ENCODE data around the gene TAS2R4.
"Not testable (repeated sequence)": the region's sequence is repeated elsewhere in the genome, so short reads cannot be mapped to it uniquely, and the experiment has no call there.

Gene TAS2R4

DNA sequence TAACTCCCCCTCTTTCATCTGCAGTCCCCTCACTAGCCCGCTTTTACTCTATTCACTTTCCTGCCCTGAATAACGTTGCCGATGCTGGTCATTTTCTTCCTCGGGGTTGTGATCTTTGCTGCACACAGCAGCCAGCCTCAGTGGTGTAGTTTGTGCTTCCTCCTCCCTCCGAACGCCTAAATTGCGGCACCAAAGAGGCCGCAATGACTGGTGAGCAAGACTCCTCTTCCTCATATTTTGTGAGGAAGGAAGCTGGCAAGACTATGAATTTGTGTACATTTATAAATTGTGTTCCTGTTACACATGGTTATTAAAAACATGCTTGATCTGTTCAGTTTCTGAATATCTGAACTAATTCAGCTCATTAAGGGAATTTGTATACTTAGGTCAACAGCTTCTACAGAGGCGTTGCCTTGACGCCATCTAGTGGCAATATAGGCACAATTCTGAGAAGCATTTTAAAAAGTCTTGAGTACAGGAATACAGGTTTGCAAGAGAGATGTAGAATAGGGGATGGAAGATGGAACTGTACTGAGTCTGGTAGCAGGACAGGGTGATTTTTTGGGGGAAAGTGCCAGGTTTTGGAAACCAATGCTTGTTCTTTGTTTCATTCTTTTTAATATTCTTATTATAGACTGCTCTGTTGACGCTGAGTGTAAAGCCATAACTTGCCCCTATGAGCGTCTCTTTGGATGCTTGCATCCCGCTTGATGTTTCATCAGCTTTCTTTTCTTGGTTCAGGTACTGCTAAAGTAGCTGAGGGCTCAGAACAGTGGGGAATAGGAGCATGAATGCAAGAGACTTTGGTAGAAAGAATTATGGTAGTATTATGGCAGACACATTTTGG is 9.5 kb downstream of the TAS2R4 start:
- peak; percentile 25 for DNase-seq (ENCODE audit: low read depth, low spot score)
- Histone ChIP-seq H3K9ac (ENCODE audit: insufficient read length, low read depth) (no peak overlapping the region), H3K27me3 (ENCODE audit: insufficient read depth, insufficient read length) (no peaks in the 10 kb centered on the region), H3K4me3 (ENCODE audit: insufficient read length, low read depth) (no peak overlapping the region), H3K4me1 (ENCODE audit: insufficient read depth, insufficient read length) (no peaks in the 10 kb centered on the region), H3K9me3 (ENCODE audit: insufficient read depth, low read length) (no peaks in the 10 kb centered on the region), H3K36me3 (ENCODE audit: insufficient read depth, insufficient read length, low read length) (peaks cover 7% of the 10 kb centered on the region)
- TF ChIP-seq ZNF274 (IDR thresholded peaks at IDR 0.05; ENCODE audit: low read depth, low read length) (no peak), SUZ12 (IDR thresholded peaks at IDR 0.05; ENCODE audit: extremely low read depth, insufficient read depth, insufficient read length) (no peak), YY1 (IDR thresholded peaks at IDR 0.05; ENCODE audit: insufficient read depth, insufficient read length) (no peak)

DNA sequence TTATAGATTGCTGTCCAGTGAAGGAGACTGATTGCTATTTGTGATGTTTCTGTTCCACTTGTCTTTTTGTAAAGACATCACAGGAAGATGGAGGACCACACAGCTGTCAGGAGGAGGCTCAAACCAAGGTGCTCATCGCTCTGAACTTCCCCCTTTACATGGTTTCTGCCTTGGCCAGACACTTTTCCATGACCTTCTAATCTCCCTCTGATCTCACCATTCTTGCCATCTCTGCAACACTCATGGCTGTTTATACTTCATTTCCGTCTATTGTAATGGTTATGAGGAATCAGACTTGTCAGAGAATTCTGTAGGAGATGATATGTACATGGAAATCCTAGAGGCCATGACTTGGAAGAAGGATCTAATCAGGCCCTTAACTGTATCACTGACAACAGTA is 11.8 kb downstream of the TAS2R4 start:
- DNase-seq (ENCODE audit: low read depth, low spot score) = no peak
- Histone ChIP-seq H3K27me3 (ENCODE audit: insufficient read depth, insufficient read length) (no peaks in the 10 kb centered on the region), H3K4me1 (ENCODE audit: insufficient read depth, insufficient read length) (no peaks in the 10 kb centered on the region), H3K36me3 (ENCODE audit: insufficient read depth, insufficient read length, low read length) (peaks cover 7% of the 10 kb centered on the region), H3K9me3 (ENCODE audit: insufficient read depth, low read length) (no peaks in the 10 kb centered on the region), H3K9ac (ENCODE audit: insufficient read length, low read depth) (no peak overlapping the region), H3K4me3 (ENCODE audit: insufficient read length, low read depth) (no peak overlapping the region)
- no peak for TF ChIP-seq ZNF274 (IDR thresholded peaks at IDR 0.05; ENCODE audit: low read depth, low read length)
- TF ChIP-seq SUZ12 (IDR thresholded peaks at IDR 0.05; ENCODE audit: extremely low read depth, insufficient read depth, insufficient read length) = no peak
- TF ChIP-seq YY1 (IDR thresholded peaks at IDR 0.05; ENCODE audit: insufficient read depth, insufficient read length) = no peak

DNA sequence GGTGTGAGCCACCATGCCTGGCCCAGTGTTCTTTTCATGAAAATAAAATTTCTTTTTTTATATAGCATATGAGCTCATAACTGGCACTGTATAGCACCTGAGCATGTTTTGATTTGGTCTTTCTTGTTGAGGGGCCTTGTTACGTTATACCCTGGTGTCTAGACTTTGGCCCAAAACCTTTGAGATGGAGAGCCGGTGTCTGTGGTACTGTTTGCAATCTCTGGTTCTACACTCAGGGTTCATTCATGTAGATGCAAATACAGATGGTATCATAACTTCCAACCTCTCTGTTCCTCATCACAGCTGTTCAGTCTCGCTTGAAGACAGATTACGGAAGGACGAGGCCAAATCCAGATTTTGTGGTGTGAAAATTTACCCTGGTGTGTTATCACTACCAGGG is 13.4 kb downstream of the TAS2R4 start, which contains the start of gene TAS2R5:
Gene TAS2R5, plus strand, starts transcription at position 301 of the 400 bp plus-strand sequence. CDS start 145 bp downstream, outside the sequence.
- H3K9ac ChIP-seq (ENCODE audit: insufficient read length, low read depth) = no peak within 1 kb of the TSS
- no peak for TF ChIP-seq YY1 (IDR thresholded peaks at IDR 0.05; ENCODE audit: insufficient read depth, insufficient read length)
- TF ChIP-seq ZNF274 (IDR thresholded peaks at IDR 0.05; ENCODE audit: low read depth, low read length) = no peak
- no peak for TF ChIP-seq SUZ12 (IDR thresholded peaks at IDR 0.05; ENCODE audit: extremely low read depth, insufficient read depth, insufficient read length)
- no peak for DNase-seq (ENCODE audit: low read depth, low spot score)
- no peaks in the 10 kb centered on the region for H3K9me3 ChIP-seq (ENCODE audit: insufficient read depth, low read length)
- H3K27me3 ChIP-seq (ENCODE audit: insufficient read depth, insufficient read length) = no peaks in the 10 kb centered on the region
- H3K4me1 ChIP-seq (ENCODE audit: insufficient read depth, insufficient read length) = no peaks in the 10 kb centered on the region
- no peak within 1 kb of the TSS for H3K4me3 ChIP-seq (ENCODE audit: insufficient read length, low read depth)
- H3K36me3 ChIP-seq (ENCODE audit: insufficient read depth, insufficient read length, low read length) = peaks cover 7% of the 10 kb centered on the region

DNA sequence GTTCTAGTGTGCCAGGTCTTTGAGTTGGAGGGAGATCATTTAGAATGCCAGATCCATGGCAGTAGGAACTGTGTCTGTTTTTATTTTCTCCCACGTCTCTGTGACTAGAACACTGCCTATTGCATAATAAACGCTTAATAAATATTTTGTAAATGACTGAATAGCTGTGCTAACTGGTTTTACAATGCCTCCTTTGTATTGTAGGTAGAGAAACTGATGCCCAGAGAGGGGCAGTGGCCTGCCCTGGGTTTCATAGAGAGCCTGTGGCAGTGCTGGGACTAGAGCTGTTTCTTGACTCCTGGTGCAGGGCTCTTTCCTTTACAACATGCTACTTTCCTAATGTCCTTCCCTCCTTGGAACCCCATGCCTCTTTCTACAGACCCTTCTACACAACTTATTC is 16.1 kb downstream of the TAS2R4 start:
- H3K36me3 ChIP-seq (ENCODE audit: insufficient read depth, insufficient read length, low read length) = peaks cover 7% of the 10 kb centered on the region
- H3K4me1 ChIP-seq (ENCODE audit: insufficient read depth, insufficient read length) = no peaks in the 10 kb centered on the region
- H3K27me3 ChIP-seq (ENCODE audit: insufficient read depth, insufficient read length) = no peaks in the 10 kb centered on the region
- H3K9ac ChIP-seq (ENCODE audit: insufficient read length, low read depth) = no peak overlapping the region
- no peaks in the 10 kb centered on the region for H3K9me3 ChIP-seq (ENCODE audit: insufficient read depth, low read length)
- no peak overlapping the region for H3K4me3 ChIP-seq (ENCODE audit: insufficient read length, low read depth)
- DNase-seq (ENCODE audit: low read depth, low spot score) = no peak
- TF ChIP-seq YY1 (IDR thresholded peaks at IDR 0.05; ENCODE audit: insufficient read depth, insufficient read length) = no peak
- no peak for TF ChIP-seq SUZ12 (IDR thresholded peaks at IDR 0.05; ENCODE audit: extremely low read depth, insufficient read depth, insufficient read length)
- TF ChIP-seq ZNF274 (IDR thresholded peaks at IDR 0.05; ENCODE audit: low read depth, low read length) = no peak

DNA sequence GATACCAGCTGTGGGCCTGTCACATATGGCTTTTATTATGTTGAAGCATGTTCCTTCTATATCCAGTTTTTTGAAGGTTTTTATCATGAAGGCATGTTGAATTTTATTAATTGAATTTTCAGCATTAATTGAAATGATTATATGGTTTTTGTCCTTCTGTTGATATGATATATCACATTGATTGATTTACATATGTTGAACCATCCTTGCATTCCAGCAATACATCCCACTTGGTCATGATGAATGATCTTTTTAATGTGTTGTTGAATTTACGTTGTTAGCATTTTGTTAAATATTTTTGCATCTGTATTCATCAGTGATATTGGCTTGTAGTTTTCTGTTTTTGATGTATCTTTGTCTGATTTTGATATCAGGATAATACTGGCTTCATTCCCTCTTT is 43.6 kb downstream of the TAS2R4 start:
- no peak for DNase-seq (ENCODE audit: low read depth, low spot score)
- no peak for TF ChIP-seq SUZ12 (IDR thresholded peaks at IDR 0.05; ENCODE audit: extremely low read depth, insufficient read depth, insufficient read length)
- no peak for TF ChIP-seq YY1 (IDR thresholded peaks at IDR 0.05; ENCODE audit: insufficient read depth, insufficient read length)
- TF ChIP-seq ZNF274 (IDR thresholded peaks at IDR 0.05; ENCODE audit: low read depth, low read length) = no peak

GRCh38 chr7:141822432-141822831 is 46.0 kb downstream of the TAS2R4 start:
- not testable (repeated sequence) for H3K27me3 ChIP-seq (ENCODE audit: insufficient read depth, insufficient read length); H3K4me3 ChIP-seq (ENCODE audit: insufficient read length, low read depth); DNase-seq (ENCODE audit: low read depth, low spot score); H3K36me3 ChIP-seq (ENCODE audit: insufficient read depth, insufficient read length, low read length); H3K4me1 ChIP-seq (ENCODE audit: insufficient read depth, insufficient read length); H3K9ac ChIP-seq (ENCODE audit: insufficient read length, low read depth)
- H3K9me3 ChIP-seq (ENCODE audit: insufficient read depth, low read length) = peaks cover 14% of the 10 kb centered on the region

More for the DNA sequence above, 43.6 kb downstream of the TAS2R4 start:
- H3K27me3 ChIP-seq (ENCODE audit: insufficient read depth, insufficient read length) = no peaks in the 10 kb centered on the region
- no peaks in the 10 kb centered on the region for H3K4me1 ChIP-seq (ENCODE audit: insufficient read depth, insufficient read length)
- no peaks in the 10 kb centered on the region for H3K36me3 ChIP-seq (ENCODE audit: insufficient read depth, insufficient read length, low read length)
- no peak overlapping the region for H3K4me3 ChIP-seq (ENCODE audit: insufficient read length, low read depth)
- no peak overlapping the region for H3K9ac ChIP-seq (ENCODE audit: insufficient read length, low read depth)
- peaks cover 14% of the 10 kb centered on the region for H3K9me3 ChIP-seq (ENCODE audit: insufficient read depth, low read length)
